CD4-positive, alpha-beta T cell treated with Interleukin-4 for 4 hours (primary cell): Measurements from ENCODE around the gene TLK2.
A peak's percentile ranks its signal among the peaks of the same experiment; 100 is the strongest.
"Not testable (repeated sequence)": the region's sequence is repeated elsewhere in the genome, so short reads cannot be mapped to it uniquely, and the experiment has no call there.

Source experiments
- DNase-seq: peaks from one replicate; pipeline ENCODE4 v3.0.0-alpha.2; 2020

TLK2 gene

DNA sequence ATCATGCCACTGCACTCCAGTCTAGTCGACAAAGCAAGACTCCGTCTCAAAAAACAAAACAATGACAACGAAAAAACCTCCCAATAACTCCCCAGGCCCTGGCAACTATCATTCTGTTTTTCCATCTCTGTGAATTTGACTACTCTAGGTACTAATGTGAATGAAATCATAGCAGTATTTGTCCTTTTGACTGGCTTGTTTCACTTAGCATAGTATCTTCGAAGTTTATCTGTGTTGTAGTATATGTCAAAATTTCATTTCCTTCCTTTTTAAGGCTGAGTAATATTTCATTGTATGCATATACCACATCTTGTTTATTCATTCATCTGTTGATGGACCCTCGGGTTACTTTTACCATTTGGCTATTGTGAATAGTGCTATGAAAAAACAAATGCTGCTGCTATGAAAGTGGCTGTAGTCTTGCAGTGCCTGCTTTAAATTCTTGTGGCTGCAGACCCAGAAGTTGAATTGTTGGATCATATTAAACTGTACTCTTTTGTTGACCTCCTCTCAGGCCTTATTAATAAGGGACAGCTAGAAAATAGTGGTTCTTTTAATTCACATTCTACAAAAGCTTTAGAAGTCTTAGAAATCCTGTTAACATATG, 14.5 kb downstream of the TLK2 start:
- DNase-seq: not testable (repeated sequence)

DNA sequence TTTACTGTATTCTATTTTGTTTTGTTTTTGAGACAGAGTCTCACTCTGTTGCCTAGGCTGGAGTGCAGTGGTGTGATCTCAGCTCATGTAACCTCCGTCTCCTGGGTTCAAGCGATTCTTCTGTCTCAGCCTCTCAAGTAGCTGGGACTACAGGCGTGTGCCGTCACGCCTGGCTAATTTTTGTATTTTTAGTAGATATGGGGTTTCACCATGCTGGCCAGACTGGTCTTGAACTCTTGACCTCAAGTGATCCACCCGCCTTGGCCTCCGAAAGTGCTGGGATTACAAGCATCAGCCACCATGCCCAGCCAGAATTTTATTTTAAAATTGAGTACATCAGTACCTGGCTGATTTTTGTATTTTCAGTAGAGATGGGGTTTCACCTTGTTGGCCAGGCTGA, 15.4 kb downstream of the TLK2 start:
- not testable (repeated sequence) for DNase-seq

DNA sequence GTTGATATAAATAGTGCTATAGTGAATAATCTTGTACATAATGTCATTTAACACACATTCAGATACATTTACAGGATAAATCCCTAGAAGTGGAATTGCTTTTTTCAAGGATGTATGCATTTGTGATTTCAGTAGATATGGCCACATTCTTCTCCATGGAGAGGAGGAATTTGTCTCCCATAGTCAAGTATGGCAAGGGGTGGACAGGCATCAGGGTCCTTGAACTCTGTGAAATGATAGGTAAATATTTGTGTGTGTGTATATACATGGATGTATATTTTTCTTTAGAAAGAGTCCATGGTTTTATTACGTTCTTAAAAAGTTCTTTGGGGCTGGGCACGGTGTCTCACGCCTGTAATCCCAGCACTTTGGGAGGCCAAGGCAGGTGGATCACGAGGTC, 17.7 kb downstream of the TLK2 start:
- not testable (repeated sequence) for DNase-seq

DNA sequence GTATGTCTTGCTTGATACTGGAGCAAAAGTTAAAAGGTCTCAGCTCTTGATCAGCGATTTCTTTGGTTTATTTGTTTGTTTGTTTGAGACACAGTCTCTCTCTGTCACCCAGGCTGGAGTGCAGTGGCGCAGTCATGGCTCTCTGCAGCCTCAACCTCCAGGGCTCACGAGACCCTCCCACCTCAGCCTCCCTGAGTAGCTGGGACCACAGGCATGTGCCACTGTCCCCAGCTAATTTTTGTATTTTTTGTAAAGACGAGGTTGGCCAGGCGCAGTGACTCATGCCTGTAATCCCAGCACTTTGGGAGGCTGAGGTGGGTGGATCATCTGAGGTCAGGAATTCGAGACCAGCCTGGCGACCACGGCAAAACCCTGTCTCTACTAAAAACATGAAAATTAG, 20.2 kb downstream of the TLK2 start:
- DNase-seq: not testable (repeated sequence)

DNA sequence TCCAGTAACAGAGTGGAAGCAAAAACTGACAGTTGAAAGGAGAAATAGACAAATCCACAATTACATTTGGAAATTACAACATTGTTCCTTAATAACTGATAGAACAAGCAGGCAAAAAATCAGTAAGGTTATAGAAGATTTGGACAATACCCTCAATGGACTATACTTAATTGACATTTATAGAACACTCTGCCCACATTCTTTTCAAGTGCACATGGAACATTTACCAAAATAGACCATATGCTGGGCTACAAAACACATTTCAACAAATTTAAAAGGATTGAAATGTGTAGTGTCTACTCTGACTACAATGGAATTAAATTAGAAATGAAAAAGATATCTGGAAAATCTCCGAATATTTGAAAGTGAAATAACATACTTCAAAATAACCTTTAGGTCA, 21.8 kb downstream of the TLK2 start:
- not testable (repeated sequence) for DNase-seq

DNA sequence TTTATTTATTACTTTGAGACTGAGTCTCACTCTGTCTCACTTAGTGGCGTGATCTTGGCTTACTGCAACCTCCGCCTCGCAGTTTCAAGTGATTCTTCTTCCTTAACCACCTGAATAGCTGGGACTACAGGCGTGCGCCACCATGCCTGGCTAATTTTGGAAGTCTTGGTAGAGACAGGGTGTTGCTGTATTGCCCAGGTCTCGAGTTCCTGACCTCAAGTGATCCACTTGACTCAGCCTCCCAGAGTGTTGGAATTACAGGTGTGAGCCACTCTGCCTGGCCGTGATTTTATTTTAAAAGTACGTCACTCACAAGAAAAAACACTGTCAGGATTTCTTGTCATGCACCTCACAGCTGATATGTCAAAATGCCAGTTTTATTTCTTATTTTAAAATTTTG, 26.2 kb downstream of the TLK2 start:
- not testable (repeated sequence) for DNase-seq

DNA sequence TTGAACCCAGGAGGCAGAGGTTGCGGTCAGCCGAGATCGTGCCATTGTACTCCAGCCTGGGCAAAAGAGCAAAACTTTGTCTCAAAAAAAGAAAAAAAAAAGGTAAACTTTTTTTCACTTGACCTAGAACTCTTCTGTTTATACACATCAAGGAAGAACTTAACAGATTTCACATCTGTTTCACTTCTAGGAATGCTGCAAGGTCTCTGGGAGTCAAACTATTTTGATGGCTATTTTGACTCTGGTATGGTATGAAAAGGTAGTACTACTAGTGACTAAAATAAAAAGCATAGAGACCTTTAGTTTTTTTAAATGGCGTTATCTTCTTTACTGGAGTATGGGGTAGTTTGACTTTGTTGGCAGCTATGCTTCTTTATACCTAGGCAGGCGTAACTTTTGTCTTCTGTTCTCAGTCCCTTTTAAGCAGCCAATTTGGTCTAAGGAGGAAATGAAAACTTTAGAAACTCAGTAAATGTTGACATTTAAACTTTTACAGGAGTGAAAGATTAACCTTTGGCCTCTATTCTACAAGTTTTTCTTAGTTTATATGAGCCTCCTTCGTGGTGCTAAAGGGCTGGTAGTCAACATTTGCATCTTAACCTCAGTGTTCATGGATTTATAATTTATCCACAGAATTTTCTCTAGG, 28.7 kb downstream of the TLK2 start:
- DNase-seq: not testable (repeated sequence)

DNA sequence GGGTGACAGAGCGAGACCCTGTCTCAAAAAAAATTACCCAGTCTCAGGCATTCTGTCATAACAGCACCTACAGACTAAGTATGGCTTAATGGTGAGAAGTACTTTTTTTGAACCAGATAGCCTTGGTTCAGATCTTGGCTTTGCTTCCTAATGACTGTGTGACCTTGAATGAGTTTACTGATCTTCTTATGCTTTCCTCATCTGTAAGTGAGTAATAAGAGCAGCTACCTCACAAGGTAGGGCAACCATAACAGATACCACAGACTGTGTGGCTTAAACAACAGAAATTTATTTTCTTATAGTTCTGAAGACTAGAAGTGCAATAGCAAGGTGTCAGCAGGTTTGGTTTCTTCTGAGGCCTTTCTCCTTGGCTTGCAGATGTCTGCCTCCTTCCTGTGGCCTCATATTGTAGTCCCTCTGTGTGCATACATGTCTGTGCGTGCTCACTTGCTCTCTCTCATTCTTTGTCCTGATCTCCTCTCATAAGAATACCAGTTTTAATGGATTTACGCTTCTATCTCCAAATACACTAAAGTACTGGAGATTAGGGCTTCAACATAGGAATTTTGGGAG, 31.7 kb downstream of the TLK2 start:
- DNase-seq: not testable (repeated sequence)

DNA sequence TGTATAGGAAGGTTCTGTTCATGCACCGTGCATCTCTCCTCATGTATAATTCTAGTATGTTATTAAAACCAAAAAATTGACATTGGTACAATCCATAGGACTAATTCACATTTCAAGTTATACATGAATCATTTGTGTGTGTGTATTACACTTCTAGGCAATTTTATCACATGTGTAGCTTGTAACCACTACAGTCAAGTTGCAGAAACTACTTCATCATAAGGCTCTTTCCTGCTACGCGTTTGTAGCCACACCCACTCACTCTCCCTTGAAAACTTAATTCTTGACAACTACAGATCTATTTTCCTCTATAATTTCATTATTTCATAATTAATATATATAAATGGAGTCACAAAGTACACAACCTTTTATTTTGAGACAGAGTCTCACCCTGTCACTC, 32.4 kb downstream of the TLK2 start:
- DNase-seq: peak; percentile 11

DNA sequence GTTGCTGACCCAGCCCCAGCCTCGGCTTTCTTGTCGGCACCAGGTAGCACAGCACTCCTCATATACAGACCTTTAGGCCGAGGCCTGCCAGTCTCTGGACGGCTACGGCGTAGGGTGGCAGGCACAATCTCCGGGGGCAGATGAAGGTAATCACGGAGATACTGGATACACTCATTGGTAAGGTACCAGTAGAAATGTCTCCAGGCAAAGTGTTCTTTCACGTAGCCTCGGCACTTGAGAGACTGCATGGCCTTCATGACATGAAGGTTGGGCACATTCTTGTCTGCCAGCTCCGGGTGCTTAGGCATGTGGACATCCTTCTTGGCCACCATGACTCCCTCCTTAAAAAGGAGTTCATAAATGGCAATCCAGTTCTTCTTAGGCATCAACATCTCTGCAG, 37.8 kb downstream of the TLK2 start:
- DNase-seq: not testable (repeated sequence)

DNA sequence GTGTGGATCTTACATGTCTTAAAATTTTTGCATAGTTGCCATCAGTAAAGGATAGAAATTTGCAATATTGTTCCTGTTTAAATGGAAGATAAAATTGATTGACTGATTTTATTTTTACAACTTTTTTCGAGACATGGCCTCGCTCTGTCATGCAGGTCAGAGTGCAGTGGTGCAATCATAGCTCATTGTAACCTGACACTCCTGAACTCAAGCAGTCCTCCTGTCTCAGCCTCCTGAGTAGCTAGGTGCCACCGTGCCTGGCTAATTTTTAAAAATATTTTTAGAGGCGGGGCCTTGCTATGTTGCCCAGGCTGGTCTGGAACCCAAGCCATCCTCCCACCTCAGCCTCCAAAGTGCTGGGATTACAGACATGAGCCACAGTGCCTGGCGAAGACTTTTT, 42.7 kb downstream of the TLK2 start:
- not testable (repeated sequence) for DNase-seq

DNA sequence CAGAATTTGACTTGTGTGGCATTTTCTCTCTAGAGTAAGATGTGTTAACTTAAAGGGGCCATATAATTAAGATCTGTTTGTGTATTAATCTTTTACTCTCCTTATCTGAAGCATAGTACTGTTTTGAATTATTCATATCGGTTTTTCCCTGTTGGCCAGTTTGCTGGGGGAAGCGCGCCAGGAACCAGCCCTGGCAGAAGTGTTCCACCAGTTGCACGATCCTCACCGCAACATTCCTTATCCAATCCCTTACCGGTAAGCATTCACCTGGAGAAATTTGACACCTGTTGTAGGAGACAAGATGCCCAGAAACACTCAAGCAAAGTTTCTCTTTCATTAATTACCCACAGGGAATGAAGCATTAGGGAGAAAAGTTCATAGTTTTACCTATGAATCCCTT, 45.5 kb downstream of the TLK2 start:
- DNase-seq: not testable (repeated sequence)

DNA sequence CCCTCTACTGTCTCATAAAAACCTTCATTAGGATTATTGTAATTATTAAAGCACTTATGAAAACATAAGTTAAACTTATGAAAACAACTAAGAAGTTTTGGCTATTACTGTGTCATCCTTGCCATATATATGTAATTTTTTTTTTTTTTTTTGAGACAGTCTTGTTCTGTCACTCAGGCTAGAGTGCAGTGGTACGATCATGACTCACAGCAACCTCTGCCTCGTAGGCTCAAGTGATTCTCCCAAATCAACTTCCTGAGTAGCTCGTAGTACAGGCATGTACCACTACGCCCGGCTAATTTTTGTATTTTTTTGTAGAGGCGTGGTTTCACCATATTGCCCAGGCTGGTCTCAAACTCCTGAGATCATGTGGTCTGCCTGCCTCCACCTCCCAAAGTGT, 46.7 kb downstream of the TLK2 start:
- not testable (repeated sequence) for DNase-seq

DNA sequence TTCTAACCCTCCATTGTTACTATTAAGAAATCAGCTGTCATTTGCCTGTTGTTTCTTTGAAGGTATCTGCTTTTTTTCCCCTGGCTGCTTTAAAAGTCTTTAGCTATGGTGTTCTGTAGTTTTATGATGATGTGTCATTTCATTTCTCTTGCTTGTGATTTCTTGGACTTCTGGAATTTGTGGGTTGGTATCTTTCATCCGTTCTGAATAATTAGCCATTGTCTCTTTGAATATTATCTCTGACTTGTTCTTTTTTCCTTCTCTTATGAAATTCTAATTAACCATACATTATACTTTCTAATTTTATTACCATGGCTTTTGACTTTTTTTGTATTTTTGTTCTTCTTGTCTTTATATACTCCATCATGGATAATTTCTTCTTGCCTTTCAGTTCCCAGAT, 52.3 kb downstream of the TLK2 start:
- not testable (repeated sequence) for DNase-seq

DNA sequence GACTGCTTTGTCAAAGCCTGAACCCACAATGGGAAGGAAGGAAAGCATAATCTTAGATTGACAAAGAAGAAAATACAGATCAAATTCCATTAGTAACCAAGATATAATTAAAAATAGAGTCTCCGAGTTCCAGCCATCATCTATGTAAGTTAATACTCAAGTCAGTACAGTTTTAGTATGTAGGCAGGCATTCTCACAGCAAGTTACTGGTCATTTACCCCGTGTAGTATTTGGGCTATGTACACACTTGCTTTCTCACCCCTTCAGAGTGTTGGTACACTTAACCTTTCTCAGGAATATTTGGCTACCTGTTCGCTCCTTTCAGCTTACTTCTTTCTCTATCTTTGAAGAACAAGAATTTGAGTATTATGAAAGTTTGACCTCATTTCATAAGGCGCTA, 57.9 kb downstream of the TLK2 start:
- not testable (repeated sequence) for DNase-seq

DNA sequence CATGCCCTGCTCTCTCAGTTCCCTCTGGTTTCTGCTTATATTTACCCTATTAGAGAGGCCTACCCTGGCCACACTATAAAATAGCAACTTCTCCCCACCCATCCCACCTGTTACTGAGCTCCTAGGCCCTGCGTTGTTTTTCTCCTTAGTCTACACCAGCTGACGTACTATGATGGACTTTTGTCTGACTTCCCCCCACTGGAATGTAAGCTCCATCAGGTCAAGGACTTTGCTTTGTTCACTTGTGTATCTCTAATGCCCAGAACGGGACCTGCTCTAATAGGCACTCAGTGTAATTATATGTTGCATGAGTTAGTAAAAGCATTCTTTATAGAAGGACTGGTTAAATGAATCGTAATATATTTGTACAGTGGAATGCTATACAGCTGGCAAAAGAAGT, 62.4 kb downstream of the TLK2 start:
- DNase-seq: not testable (repeated sequence)

DNA sequence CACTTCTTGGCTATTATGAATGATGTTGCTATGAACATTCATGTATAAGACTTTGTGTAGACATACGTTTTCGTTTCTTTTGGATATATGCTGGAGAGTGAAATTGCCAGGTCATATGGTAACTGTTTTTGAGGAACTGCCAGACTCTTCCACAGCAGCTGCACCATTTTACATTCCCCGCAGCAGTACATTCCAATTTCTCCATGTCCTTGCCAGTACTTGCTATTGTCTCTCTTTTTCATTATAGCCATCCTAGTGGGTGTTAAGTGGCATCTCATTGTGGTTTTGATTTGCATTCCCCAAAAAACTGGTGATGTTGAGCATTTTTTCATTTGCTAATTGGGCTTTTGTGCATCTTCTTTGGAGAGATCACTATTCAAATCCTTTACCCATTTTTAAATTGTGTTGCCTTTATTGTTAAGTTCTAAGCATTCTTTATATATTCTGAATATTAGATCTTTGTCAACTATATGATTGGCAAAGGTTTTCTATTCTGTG, 64.7 kb downstream of the TLK2 start:
- DNase-seq: not testable (repeated sequence)

DNA sequence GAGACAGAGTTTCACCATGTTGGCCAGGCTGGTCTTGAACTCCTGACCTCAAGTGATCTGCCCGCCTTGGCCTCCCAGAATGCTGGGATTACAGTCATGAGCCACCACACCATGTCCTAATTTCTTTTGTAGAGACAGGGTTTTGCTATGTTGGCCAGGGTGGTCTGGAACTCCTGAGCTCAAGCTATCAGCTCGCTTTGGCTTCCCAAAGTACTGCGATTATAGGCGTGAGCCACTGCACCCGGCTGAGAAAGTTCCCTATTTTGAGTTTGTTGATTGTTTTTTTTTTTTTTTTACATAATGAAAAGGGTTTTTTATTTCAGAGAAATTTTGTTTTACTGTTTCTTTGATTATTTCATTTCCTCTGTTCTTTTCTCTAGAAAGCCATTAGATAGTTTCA, 67.4 kb downstream of the TLK2 start:
- not testable (repeated sequence) for DNase-seq

DNA sequence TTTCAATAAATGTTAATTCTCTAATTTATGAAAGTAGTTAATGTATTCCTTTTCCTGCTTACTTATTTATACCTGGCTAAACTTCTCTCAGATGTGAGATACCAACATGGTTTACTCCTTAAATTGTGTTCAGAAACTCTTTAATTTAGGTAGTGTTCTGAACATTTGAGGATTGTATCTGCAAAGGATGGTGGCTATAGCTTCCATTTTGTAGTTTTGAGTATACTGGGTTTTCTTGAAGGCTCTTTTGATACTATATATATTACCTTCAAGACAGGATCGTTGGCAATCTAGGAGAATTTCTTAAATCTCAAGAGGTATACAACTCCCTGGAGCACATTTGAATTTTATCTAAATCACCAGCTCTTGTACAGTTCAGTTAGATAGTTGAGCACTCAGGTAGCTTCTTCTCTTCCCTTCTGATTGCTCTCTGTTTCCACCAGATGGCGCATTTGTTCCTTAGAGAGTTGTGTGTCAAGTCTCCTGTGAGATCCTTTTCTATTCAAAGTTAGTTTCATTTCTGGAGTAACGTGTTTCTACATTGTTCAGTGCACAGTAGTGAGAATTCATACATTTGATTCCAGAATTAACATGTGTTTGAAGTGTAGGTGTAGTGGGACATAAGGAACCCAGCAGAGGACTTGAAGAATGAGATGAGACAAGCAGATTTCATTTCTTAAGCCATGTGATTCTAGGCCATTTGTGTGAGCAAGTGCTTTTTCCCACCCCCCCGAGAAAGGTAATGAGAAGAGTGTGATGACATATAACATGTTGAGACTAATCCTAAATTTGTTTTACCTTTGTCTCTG, 74.4 kb downstream of the TLK2 start:
- peak; percentile 69 for DNase-seq

DNA sequence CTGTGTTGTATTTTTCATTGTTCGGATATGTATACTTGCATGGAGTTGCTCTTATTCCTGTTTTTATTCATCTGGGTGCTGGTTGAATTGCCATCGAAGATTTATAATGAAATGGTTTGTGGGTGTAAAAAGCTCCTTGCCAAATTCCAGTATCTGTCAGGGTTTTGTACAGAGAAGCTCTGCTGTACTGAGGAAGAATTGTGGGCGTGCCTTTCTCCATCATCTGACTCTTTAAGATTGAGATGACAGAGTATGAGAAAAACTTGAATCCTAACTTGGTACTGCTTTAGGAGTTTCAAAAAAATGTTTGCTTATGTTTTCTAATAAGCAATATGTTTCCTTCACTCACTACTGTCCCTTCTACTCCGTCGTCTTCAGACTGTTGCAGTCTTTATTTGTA, 78.9 kb downstream of the TLK2 start:
- not testable (repeated sequence) for DNase-seq

DNA sequence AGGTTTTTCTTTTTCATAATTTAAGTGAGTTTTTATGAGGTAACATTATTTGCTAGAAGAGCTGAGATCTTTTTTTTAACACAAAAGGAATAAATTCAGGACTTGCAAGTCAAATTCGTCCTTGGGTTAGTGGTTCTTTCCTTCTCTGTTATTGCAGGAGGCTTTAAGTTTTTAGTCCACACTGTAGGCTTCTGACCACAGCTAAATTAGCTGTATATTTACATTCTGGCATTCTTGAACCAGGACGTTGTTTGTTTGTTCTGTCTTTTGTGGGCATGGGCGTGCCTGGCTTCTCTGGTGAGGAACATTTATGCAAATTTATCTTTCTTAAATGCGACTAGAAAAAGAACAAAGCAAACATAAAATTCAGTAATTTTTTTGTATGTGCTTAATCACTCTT, 80.3 kb downstream of the TLK2 start:
- not testable (repeated sequence) for DNase-seq

DNA sequence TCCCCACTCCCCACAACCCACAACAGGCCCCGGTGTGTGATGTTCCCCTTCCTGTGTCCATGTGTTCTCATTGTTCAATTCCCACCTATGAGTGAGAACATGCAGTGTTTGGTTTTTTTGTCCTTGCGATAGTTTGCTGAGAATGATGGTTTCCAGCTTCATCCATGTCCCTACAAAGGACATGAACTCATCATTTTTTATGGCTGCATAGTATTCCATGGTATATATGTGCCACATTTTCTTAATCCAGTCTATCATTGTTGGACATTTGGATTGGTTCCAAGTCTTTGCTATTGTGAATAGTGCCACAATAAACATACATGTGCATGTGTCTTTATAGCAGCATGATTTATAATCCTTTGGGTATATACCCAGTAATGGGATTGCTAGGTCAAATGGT, 82.3 kb downstream of the TLK2 start:
- not testable (repeated sequence) for DNase-seq

DNA sequence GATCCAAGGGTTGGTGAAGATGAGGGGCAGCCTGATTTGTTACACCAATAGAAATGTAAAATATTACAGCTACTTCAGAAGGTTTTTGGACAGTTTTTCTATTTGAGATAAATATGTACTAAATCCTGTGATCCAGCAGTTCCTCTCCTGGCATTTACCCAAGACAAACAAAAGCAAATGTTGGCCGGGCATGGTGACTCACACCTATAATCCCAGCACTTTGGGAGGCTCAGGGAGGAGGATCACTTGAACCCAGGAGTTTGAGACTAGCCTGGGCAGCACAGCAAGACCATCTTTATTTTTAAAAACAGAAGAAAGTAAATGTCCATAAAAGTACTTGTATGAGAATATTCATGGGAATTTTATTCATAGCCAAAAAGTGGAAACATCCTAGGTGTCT, 84.0 kb downstream of the TLK2 start:
- no peak for DNase-seq
